ENCODE results near the gene ACP5.
A peak's percentile ranks its signal among the peaks of the same experiment; 100 is the strongest.

ACP5 gene

GRCh38 chr19:11558881-11559828 lies 18.3 kb downstream of the ACP5 start, which contains the start of gene ELOF1:
ELOF1 (minus strand) TSS chr19:11559230; CDS start chr19:11554347, 4,883 bp downstream.
- Histone ChIP-seq H3K4me3 (ENCODE audit: severe bottlenecking) (peak within 1 kb of the TSS; percentile 59), H3K36me3 (ENCODE audit: low read depth) (peaks cover 3% of the 10 kb centered on the region; the same call in 1 of the 2 replicates), H3K27me3 (ENCODE audit: insufficient read depth, poor library complexity, severe bottlenecking) (no peaks in the 10 kb centered on the region), H3K9me3 (ENCODE audit: severe bottlenecking) (no peaks in the 10 kb centered on the region), H3K4me1 (ENCODE audit: insufficient read depth, poor library complexity, severe bottlenecking) (peaks cover 4% of the 10 kb centered on the region), H3K27ac (ENCODE audit: poor library complexity, severe bottlenecking) (peak within 1 kb of the TSS; percentile 22)
- peak; percentile 98 for ATAC-seq (ENCODE audit: low read depth)
- DNase-seq (ENCODE audit: low spot score): peak; percentile 99
- TF ChIP-seq, protein P1, sequence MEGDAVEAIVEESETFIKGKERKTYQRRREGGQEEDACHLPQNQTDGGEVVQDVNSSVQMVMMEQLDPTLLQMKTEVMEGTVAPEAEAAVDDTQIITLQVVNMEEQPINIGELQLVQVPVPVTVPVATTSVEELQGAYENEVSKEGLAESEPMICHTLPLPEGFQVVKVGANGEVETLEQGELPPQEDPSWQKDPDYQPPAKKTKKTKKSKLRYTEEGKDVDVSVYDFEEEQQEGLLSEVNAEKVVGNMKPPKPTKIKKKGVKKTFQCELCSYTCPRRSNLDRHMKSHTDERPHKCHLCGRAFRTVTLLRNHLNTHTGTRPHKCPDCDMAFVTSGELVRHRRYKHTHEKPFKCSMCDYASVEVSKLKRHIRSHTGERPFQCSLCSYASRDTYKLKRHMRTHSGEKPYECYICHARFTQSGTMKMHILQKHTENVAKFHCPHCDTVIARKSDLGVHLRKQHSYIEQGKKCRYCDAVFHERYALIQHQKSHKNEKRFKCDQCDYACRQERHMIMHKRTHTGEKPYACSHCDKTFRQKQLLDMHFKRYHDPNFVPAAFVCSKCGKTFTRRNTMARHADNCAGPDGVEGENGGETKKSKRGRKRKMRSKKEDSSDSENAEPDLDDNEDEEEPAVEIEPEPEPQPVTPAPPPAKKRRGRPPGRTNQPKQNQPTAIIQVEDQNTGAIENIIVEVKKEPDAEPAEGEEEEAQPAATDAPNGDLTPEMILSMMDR (IDR thresholded peaks at IDR 0.05; ENCODE audit: poor library complexity, severe bottlenecking): peak; percentile 17

DNA sequence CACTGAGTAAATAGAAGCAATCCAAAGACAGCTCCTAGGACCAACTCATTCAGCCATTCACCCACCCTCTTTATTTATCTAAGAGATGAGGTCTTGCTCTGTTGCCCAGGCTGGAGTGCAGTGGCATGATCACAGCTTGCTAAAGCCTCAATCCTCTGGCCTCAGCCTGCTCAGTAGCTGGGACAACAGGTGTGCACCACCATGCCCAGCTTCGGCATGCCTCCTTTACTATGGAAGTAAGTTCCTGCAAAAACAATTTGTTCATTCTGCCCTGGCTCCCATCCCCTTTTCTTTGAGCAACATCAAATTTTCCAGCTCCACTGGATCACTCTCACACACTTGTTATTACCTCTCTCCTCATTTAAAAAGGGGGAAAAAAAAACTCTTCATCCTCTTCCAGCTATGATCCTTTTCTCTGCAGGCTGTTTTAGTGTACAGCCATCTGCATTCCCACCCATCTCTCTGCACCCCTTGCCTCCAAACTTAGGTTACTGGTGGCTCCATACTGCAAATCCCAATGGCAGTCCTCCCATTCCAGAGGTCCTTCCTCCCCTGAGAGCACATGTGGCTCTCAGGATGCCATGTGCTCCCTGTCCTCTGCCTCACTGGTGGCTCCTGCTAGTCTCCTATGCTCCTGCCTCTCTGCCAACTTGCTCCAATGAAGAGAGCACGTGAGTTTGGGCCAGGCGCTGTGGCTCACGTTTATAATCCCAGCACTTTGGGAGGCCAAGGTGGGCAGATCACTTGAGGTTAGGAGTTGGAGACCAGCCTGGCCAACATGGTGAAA lies 20.6 kb downstream of the ACP5 start:
- Histone ChIP-seq H3K27me3 (ENCODE audit: insufficient read depth, poor library complexity, severe bottlenecking) (no peaks in the 10 kb centered on the region), H3K9me3 (ENCODE audit: severe bottlenecking) (no peaks in the 10 kb centered on the region), H3K27ac (ENCODE audit: poor library complexity, severe bottlenecking) (no peak overlapping the region), H3K4me3 (ENCODE audit: severe bottlenecking) (no peak overlapping the region), H3K36me3 (ENCODE audit: low read depth) (peaks cover 15% of the 10 kb centered on the region), H3K4me1 (ENCODE audit: insufficient read depth, poor library complexity, severe bottlenecking) (peaks cover 4% of the 10 kb centered on the region)
- ATAC-seq (ENCODE audit: low read depth) (no peak), DNase-seq (ENCODE audit: low spot score) (no peak)
- TF ChIP-seq, protein P1 (IDR thresholded peaks at IDR 0.05; ENCODE audit: poor library complexity, severe bottlenecking): no peak

DNA sequence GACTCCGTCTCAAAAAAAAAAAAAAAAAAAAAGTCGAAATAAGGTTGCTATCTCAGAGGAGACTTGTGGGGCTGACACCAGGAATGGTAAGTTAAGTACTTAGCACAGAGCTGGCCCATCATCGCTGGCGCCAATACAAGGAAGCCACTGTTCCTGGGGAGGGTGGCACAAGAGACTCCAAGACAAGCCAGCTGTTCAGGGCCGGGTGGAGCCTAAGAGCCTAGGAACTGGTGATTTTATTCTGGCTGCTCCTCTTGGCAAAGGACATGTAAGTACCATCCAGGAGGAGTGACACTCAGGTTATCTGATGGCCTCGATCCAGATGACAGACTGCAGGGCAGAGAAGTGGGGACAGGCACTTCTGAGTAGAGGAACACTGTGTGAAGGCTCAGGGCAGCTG lies 22.2 kb downstream of the ACP5 start:
- H3K27me3 ChIP-seq (ENCODE audit: insufficient read depth, poor library complexity, severe bottlenecking): no peaks in the 10 kb centered on the region
- no peak for ATAC-seq (ENCODE audit: low read depth)
- TF ChIP-seq, protein P1 (IDR thresholded peaks at IDR 0.05; ENCODE audit: poor library complexity, severe bottlenecking): no peak
- H3K9me3 ChIP-seq (ENCODE audit: severe bottlenecking): no peaks in the 10 kb centered on the region
- H3K27ac ChIP-seq (ENCODE audit: poor library complexity, severe bottlenecking): no peak overlapping the region
- DNase-seq (ENCODE audit: low spot score): no peak
- H3K4me3 ChIP-seq (ENCODE audit: severe bottlenecking): no peak overlapping the region
- peaks cover 15% of the 10 kb centered on the region for H3K36me3 ChIP-seq (ENCODE audit: low read depth)
- peaks cover 3% of the 10 kb centered on the region for H3K4me1 ChIP-seq (ENCODE audit: insufficient read depth, poor library complexity, severe bottlenecking)

DNA sequence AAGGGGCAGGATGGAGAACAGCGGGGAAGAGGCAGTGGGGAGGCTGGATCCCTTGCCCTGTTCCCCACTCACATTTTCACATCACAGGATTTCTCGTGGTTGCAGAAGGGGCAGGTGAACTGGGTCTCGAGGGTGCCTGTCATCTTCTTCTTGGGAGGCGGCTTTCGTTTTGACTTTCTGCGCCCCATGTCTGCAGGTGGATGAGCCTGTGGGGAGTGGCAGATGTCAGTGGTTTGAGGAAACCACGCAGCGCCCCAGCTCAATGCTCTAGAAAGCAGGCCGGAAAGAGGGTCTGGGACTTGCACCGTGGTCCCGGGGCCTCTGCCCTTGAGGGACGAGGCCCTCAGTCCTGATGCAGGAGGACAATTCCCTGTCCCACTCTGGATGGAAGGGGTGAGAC lies 23.3 kb downstream of the ACP5 start:
- TF ChIP-seq, protein P1 (IDR thresholded peaks at IDR 0.05; ENCODE audit: poor library complexity, severe bottlenecking): no peak
- no peak for ATAC-seq (ENCODE audit: low read depth)
- Histone ChIP-seq H3K27ac (ENCODE audit: poor library complexity, severe bottlenecking) (no peak overlapping the region), H3K9me3 (ENCODE audit: severe bottlenecking) (no peaks in the 10 kb centered on the region), H3K4me3 (ENCODE audit: severe bottlenecking) (no peak overlapping the region), H3K36me3 (ENCODE audit: low read depth) (peaks cover 15% of the 10 kb centered on the region), H3K4me1 (ENCODE audit: insufficient read depth, poor library complexity, severe bottlenecking) (no peaks in the 10 kb centered on the region), H3K27me3 (ENCODE audit: insufficient read depth, poor library complexity, severe bottlenecking) (no peaks in the 10 kb centered on the region)
- no peak for DNase-seq (ENCODE audit: low spot score)

Measured in RWPE2 (cell line).